ENCODE data around the gene SLC9A7. TPM values are rescaled to one million over a fixed set of nuclear protein-coding genes. Genes with fewer than 3 reads are reported as not detected.

Gene SLC9A7
- total RNA-seq, 2 donors from 2014 or later, result 6.5 to 7.5 TPM

GRCh38 chrX:46648660-46649059 is 110.3 kb downstream of the SLC9A7 start:
- H3K27ac ChIP-seq, result no peak overlapping the region
- H3K27me3 ChIP-seq, result no peaks in the 10 kb centered on the region
- H3K4me1 ChIP-seq, result no peaks in the 10 kb centered on the region
- H3K36me3 ChIP-seq, result no peaks in the 10 kb centered on the region
- no peaks in the 10 kb centered on the region for H3K9me3 ChIP-seq
- TF ChIP-seq CTCF (IDR thresholded peaks at IDR 0.05), result no peak
- no peak for DNase-seq (ENCODE audit: low spot score)
- no peak overlapping the region for H3K4me3 ChIP-seq

DNA sequence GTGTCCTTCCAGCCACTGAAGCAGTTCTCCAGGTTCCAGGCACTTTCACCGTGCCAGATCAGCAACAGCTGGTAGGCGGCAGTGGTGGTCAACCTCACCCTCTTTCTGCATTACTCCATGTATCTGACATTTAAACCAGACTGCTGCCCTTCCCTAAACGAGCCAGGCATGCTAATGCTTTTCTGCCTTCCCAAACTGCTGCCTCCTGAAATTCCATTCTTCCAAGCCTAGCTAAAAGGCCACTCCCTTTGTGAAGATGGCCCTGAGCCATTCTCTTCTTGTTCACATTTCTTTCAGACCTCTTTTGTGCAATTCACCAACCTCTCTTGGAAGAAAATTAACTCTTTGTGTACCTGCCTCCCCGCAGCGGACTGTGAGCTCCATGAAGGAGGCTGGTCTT is 111.7 kb downstream of the SLC9A7 start:
- no peak for DNase-seq (ENCODE audit: low spot score)
- H3K4me3 ChIP-seq, result no peak overlapping the region
- no peaks in the 10 kb centered on the region for H3K36me3 ChIP-seq
- TF ChIP-seq CTCF (IDR thresholded peaks at IDR 0.05), result no peak
- no peaks in the 10 kb centered on the region for H3K9me3 ChIP-seq
- no peaks in the 10 kb centered on the region for H3K27me3 ChIP-seq
- no peaks in the 10 kb centered on the region for H3K4me1 ChIP-seq
- H3K27ac ChIP-seq, result no peak overlapping the region

GRCh38 chrX:46645614-46646013 is 113.3 kb downstream of the SLC9A7 start:
- no peak for DNase-seq (ENCODE audit: low spot score)
- H3K4me1 ChIP-seq, result no peaks in the 10 kb centered on the region
- no peak for TF ChIP-seq CTCF (IDR thresholded peaks at IDR 0.05)
- H3K27ac ChIP-seq, result no peak overlapping the region
- H3K9me3 ChIP-seq, result no peaks in the 10 kb centered on the region
- no peaks in the 10 kb centered on the region for H3K36me3 ChIP-seq
- no peak overlapping the region for H3K4me3 ChIP-seq
- H3K27me3 ChIP-seq, result no peaks in the 10 kb centered on the region

DNA sequence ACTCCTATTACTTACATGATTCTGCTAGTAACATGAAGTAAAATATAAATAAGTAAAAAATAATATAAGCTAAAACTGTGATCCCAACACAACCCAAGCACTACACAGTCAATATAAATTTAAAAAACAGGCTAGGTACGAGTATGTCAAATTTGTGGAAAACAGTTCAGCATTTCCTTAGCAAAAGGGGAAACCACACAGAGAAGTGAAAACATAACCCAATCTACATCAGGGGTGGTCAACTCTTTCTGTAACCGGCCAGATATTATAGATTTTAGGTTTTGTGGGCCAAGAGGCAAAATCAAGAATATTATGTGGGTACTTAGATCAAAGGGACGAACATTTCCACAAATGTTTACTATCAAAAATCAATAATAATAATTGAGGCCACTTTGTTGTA is 115.3 kb downstream of the SLC9A7 start:
- no peaks in the 10 kb centered on the region for H3K9me3 ChIP-seq
- no peaks in the 10 kb centered on the region for H3K4me1 ChIP-seq
- H3K4me3 ChIP-seq, result no peak overlapping the region
- no peaks in the 10 kb centered on the region for H3K36me3 ChIP-seq
- no peak for TF ChIP-seq CTCF (IDR thresholded peaks at IDR 0.05)
- no peak overlapping the region for H3K27ac ChIP-seq
- DNase-seq (ENCODE audit: low spot score), result no peak
- H3K27me3 ChIP-seq, result no peaks in the 10 kb centered on the region

- Histone ChIP-seq H3K36me3 (no peaks in the 10 kb centered on the region), H3K9me3 (no peaks in the 10 kb centered on the region), H3K27me3 (no peaks in the 10 kb centered on the region), H3K4me3 (no peak overlapping the region), H3K27ac (peak overlapping the region in 1 of 2 donors; percentile 18), H3K4me1 (no peaks in the 10 kb centered on the region)
- TF ChIP-seq CTCF (IDR thresholded peaks at IDR 0.05), result peak; percentile 30 to 69
- no peak for DNase-seq (ENCODE audit: low spot score)
Measured at GRCh38 chrX:46642145-46642544, 116.8 kb downstream of the SLC9A7 start.

DNA sequence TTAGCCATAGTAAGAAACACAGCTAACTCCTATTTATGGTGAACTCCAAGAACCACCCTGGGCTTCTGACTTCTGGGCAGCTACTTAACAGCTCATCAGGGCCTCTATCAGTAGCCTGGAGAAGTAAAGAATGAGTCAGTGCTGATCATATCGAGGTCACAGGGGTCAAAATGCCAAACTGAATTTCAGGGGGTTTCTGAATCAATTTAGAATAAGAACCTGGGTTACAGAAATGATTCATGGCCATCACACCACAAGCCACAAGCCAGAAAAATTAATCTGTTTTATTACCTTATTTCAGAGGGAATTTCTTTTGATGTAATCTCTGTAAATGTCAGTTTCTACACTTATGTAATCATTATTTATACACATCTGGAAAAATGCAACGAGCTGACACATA is 121.0 kb downstream of the SLC9A7 start:
- H3K36me3 ChIP-seq, result no peaks in the 10 kb centered on the region
- H3K4me3 ChIP-seq, result no peak overlapping the region
- no peak overlapping the region for H3K27ac ChIP-seq
- no peak for TF ChIP-seq CTCF (IDR thresholded peaks at IDR 0.05)
- no peaks in the 10 kb centered on the region for H3K4me1 ChIP-seq
- H3K27me3 ChIP-seq, result no peaks in the 10 kb centered on the region
- no peaks in the 10 kb centered on the region for H3K9me3 ChIP-seq
- DNase-seq (ENCODE audit: low spot score), result no peak
